H1 (cell line): ENCODE data around the gene MACROD2. TPM values are rescaled to one million over a fixed set of nuclear protein-coding genes. Genes with fewer than 3 reads are reported as not detected.

Experiments used
- HDAC2 ChIP-seq, 2 experiments: fragments of 300-600 bp in 1 of 2; sonication (generic) in 1 of 2; IDR thresholded peaks; 2 replicates each; pipeline ENCODE4 v1.6.1; 2011 to 2012; ENCODE audit warnings: low read depth in 2 of 2, low read length in 2 of 2, mild to moderate bottlenecking in 2 of 2, moderate library complexity in 2 of 2, borderline replicate concordance in 1 of 2, inconsistent platforms in 1 of 2
- NANOG ChIP-seq: IDR thresholded peaks from 2 replicates; pipeline ENCODE4 v1.6.1; 2011; ENCODE audit warnings: low read length, low read depth, mild to moderate bottlenecking, inconsistent platforms; ENCODE audit not compliant: insufficient read depth, poor library complexity, severe bottlenecking
- POLR2A ChIP-seq, 2 experiments: IDR thresholded peaks; 1 replicate in 1 of 2; 2 replicates in 1 of 2; pipeline ENCODE4 v1.6.1; 2011; ENCODE audit warnings: low read depth in 2 of 2, low read length in 2 of 2, mild to moderate bottlenecking in 2 of 2; ENCODE audit errors: control extremely low read depth in 1 of 2
- polyA plus RNA-seq, 7 experiments: library from polyadenylated mRNA; depleted of rRNA in 3 of 7; stranded (reverse) in 5 of 7; unstranded in 2 of 7; fragments of >200 nt in 5 of 7; fragments of 200-250 nt in 2 of 7; gene quantifications; 1 replicate in 5 of 7; 2 replicates in 1 of 7; 4 replicates in 1 of 7; pipeline versions ENCODE4 v1.2.1 to v1.2.3, GENCODE V29; 2011 to 2013; ENCODE audit warnings: missing spikeins in 2 of 7, mixed read lengths in 2 of 7
- total RNA-seq: library from RNA; stranded (reverse); fragmentation: NEBNext Ultra II Directional; extraction: Animal tissue kit (Norgen Biotek cat#: 25700); gene quantifications from 2 replicates; pipeline ENCODE4 v1.2.1, GENCODE V29; 2021
- TF ChIP-seq, protein P1 (sequence below): fragments of 300-600 bp; sonication (generic); IDR thresholded peaks from 2 replicates; pipeline ENCODE4 v1.7.1; 2012; ENCODE audit warnings: low read length, moderate library complexity, mild to moderate bottlenecking, inconsistent platforms; ENCODE audit not compliant: insufficient replicate concordance

Gene MACROD2
- total and polyA plus RNA-seq, 2 of the 8 experiments (the other 6 are each of a cell fraction or from before 2014, with no cell fraction given) = 0.70 to 3.9 TPM

DNA sequence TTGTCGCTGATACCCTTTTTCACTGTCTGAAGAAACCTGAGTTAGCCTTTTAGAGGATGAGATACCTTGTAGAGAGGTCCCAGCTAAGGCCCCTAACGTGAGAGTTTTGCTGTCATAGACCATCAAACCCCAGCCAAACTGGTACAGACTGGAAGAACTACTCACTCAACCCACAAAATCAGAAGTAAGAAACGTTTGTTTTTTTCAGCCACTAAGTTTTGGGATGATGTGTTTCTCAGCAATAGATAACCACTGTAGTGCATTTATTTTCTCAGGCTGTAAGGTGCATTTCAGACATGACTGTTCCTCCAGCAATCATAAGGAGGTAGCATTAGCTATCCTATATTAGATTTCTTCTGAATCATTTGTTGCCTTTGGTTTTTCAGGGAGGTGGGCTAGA, 749.4 kb downstream of the MACROD2 start (continued):
- TF ChIP-seq, protein P1, sequence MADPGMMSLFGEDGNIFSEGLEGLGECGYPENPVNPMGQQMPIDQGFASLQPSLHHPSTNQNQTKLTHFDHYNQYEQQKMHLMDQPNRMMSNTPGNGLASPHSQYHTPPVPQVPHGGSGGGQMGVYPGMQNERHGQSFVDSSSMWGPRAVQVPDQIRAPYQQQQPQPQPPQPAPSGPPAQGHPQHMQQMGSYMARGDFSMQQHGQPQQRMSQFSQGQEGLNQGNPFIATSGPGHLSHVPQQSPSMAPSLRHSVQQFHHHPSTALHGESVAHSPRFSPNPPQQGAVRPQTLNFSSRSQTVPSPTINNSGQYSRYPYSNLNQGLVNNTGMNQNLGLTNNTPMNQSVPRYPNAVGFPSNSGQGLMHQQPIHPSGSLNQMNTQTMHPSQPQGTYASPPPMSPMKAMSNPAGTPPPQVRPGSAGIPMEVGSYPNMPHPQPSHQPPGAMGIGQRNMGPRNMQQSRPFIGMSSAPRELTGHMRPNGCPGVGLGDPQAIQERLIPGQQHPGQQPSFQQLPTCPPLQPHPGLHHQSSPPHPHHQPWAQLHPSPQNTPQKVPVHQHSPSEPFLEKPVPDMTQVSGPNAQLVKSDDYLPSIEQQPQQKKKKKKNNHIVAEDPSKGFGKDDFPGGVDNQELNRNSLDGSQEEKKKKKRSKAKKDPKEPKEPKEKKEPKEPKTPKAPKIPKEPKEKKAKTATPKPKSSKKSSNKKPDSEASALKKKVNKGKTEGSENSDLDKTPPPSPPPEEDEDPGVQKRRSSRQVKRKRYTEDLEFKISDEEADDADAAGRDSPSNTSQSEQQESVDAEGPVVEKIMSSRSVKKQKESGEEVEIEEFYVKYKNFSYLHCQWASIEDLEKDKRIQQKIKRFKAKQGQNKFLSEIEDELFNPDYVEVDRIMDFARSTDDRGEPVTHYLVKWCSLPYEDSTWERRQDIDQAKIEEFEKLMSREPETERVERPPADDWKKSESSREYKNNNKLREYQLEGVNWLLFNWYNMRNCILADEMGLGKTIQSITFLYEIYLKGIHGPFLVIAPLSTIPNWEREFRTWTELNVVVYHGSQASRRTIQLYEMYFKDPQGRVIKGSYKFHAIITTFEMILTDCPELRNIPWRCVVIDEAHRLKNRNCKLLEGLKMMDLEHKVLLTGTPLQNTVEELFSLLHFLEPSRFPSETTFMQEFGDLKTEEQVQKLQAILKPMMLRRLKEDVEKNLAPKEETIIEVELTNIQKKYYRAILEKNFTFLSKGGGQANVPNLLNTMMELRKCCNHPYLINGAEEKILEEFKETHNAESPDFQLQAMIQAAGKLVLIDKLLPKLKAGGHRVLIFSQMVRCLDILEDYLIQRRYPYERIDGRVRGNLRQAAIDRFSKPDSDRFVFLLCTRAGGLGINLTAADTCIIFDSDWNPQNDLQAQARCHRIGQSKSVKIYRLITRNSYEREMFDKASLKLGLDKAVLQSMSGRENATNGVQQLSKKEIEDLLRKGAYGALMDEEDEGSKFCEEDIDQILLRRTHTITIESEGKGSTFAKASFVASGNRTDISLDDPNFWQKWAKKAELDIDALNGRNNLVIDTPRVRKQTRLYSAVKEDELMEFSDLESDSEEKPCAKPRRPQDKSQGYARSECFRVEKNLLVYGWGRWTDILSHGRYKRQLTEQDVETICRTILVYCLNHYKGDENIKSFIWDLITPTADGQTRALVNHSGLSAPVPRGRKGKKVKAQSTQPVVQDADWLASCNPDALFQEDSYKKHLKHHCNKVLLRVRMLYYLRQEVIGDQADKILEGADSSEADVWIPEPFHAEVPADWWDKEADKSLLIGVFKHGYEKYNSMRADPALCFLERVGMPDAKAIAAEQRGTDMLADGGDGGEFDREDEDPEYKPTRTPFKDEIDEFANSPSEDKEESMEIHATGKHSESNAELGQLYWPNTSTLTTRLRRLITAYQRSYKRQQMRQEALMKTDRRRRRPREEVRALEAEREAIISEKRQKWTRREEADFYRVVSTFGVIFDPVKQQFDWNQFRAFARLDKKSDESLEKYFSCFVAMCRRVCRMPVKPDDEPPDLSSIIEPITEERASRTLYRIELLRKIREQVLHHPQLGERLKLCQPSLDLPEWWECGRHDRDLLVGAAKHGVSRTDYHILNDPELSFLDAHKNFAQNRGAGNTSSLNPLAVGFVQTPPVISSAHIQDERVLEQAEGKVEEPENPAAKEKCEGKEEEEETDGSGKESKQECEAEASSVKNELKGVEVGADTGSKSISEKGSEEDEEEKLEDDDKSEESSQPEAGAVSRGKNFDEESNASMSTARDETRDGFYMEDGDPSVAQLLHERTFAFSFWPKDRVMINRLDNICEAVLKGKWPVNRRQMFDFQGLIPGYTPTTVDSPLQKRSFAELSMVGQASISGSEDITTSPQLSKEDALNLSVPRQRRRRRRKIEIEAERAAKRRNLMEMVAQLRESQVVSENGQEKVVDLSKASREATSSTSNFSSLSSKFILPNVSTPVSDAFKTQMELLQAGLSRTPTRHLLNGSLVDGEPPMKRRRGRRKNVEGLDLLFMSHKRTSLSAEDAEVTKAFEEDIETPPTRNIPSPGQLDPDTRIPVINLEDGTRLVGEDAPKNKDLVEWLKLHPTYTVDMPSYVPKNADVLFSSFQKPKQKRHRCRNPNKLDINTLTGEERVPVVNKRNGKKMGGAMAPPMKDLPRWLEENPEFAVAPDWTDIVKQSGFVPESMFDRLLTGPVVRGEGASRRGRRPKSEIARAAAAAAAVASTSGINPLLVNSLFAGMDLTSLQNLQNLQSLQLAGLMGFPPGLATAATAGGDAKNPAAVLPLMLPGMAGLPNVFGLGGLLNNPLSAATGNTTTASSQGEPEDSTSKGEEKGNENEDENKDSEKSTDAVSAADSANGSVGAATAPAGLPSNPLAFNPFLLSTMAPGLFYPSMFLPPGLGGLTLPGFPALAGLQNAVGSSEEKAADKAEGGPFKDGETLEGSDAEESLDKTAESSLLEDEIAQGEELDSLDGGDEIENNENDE = no peak
- no peak for TF ChIP-seq HDAC2 (IDR thresholded peaks at IDR 0.05; ENCODE audit: borderline replicate concordance in 1 of 2, low read depth in 2 of 2, low read length in 2 of 2)
- no peak for TF ChIP-seq POLR2A (IDR thresholded peaks at IDR 0.05; ENCODE audit: control extremely low read depth in 1 of 2, low read depth in 2 of 2, low read length in 2 of 2)
- TF ChIP-seq NANOG = no peak
- TF ChIP-seq, all 59 proteins: peak for 0
